HCT116 (cell line): ENCODE data around the gene ASCL5. TPM values are rescaled to one million over a fixed set of nuclear protein-coding genes. Genes with fewer than 3 reads are reported as not detected.
A peak's percentile ranks its signal among the peaks of the same experiment; 100 is the strongest.

ENCODE experiments used
- ATAC-seq: fragments of 200-7000 bp; cut with Tn5 transposase; 2 replicates; pipeline ENCODE4 v1.9.1; 2020; ENCODE audit warnings: mild to moderate bottlenecking, moderate library complexity
- BruUV-seq: library from RNA; stranded (reverse); fragments of 400-500 nt; replicated peaks from 2 replicates; lab custom pipeline; 2021; lab: Mats Ljungman, UMichigan
- CTCF ChIA-PET: fragments of 300-600 bp; sonication (Branson Sonifier 250); formaldehyde crosslinking; loops from one replicate; lab custom pipeline; 2021; ENCODE audit warnings: antibody characterized with exemption; lab: Charles Lee
- POLR2A ChIA-PET: fragments of 300-600, 350-600 bp; sonication (Branson Sonifier 250); formaldehyde crosslinking; loops from one replicate; lab custom pipeline; 2021; ENCODE audit warnings: antibody characterized with exemption; lab: Charles Lee
- RAD21 ChIA-PET, 2 experiments: fragments of 300-600 bp; sonication (Branson Sonifier 250); formaldehyde crosslinking; loops; one replicate each; lab custom pipeline; 2023; ENCODE audit warnings: low total read pairs in 2 of 2; ENCODE audit not compliant: uncharacterized antibody in 2 of 2, unreplicated experiment in 2 of 2, low non-redundant PET in 1 of 2; lab: Charles Lee
- DNase-seq: peaks from one replicate; pipeline ENCODE4 v3.0.0-alpha.2; 2010; ENCODE audit warnings: low read depth, low spot score
- H2AFZ ChIP-seq: fragments of 200-600 bp; shearing (Covaris generic), sonication (generic); 2 replicates; pipeline ENCODE4 v1.6.1; 2017; ENCODE audit warnings: low read depth, mixed run types, mixed read lengths, antibody characterized with exemption, low read length; ENCODE audit not compliant: poor library complexity, severe bottlenecking
- H3K27ac ChIP-seq: 2 replicates; pipeline ENCODE4 v1.5.1; 2012; ENCODE audit warnings: low read depth, low read length
- H3K27me3 ChIP-seq: fragments of 200-600 bp; sonication (generic); 2 replicates; pipeline ENCODE4 v1.6.1; 2016; ENCODE audit warnings: mixed run types, low read length, mixed read lengths; ENCODE audit not compliant: insufficient read depth
- H3K36me3 ChIP-seq, 2 experiments: fragments of 200-500 bp in 1 of 2; fragments of 200-600 bp in 1 of 2; sonication (Bioruptor generic) in 1 of 2; sonication (generic) in 1 of 2; 2 replicates each; pipeline versions ENCODE4 v1.5.1 to v1.6.1; 2014 to 2016; ENCODE audit warnings: low read length in 2 of 2, inconsistent platforms in 1 of 2, mixed read lengths in 1 of 2, mixed run types in 1 of 2; ENCODE audit not compliant: insufficient read depth in 2 of 2, control insufficient read depth in 1 of 2
- H3K4me1 ChIP-seq, 2 experiments: fragments of 200-600 bp in 1 of 2; sonication (generic) in 1 of 2; 2 replicates each; pipeline versions ENCODE4 v1.5.1 to v1.6.1; 2012 to 2017; ENCODE audit warnings: low read length in 2 of 2, inconsistent platforms in 1 of 2, mild to moderate bottlenecking in 1 of 2, mixed read lengths in 1 of 2, mixed run types in 1 of 2, moderate library complexity in 1 of 2; ENCODE audit not compliant: insufficient read depth in 2 of 2, control insufficient read depth in 1 of 2
- H3K4me2 ChIP-seq: fragments of 200-600 bp; sonication (generic); 2 replicates; pipeline ENCODE4 v1.6.1; 2017; ENCODE audit warnings: mixed run types, low read length, mixed read lengths
- H3K4me3 ChIP-seq, 2 experiments: fragments of 200-600 bp in 1 of 2; sonication (generic) in 1 of 2; replicated peaks in 1 of 2; 2 replicates each; pipeline ENCODE4 v1.5.1; 2011 to 2016; ENCODE audit warnings: low read length in 2 of 2, control low read depth in 1 of 2, low read depth in 1 of 2, mild to moderate bottlenecking in 1 of 2, mixed read lengths in 1 of 2, mixed run types in 1 of 2
- H3K79me2 ChIP-seq: fragments of 200-600 bp; sonication (generic); 2 replicates; pipeline ENCODE4 v1.6.1; 2017; ENCODE audit warnings: mild to moderate bottlenecking, mixed run types, low read length, moderate library complexity, mixed read lengths; ENCODE audit not compliant: insufficient read depth
- H3K9ac ChIP-seq: fragments of 200-600 bp; sonication (generic); 2 replicates; pipeline ENCODE4 v1.6.1; 2016; ENCODE audit warnings: low read length, mixed read lengths
- H3K9me2 ChIP-seq: fragments of 200-600 bp; sonication (generic), shearing (Covaris generic); 2 replicates; pipeline ENCODE4 v1.6.1; 2017; ENCODE audit warnings: mixed run types, mild to moderate bottlenecking, moderate library complexity; ENCODE audit not compliant: insufficient read depth
- H3K9me3 ChIP-seq, 2 experiments: fragments of 200-500 bp in 1 of 2; fragments of 200-600 bp in 1 of 2; sonication (Bioruptor generic) in 1 of 2; sonication (generic) in 1 of 2; 2 replicates each; pipeline ENCODE4 v1.6.1; 2014 to 2017; ENCODE audit warnings: low read length in 2 of 2, mixed read lengths in 2 of 2, inconsistent platforms in 1 of 2, low read depth in 1 of 2, mild to moderate bottlenecking in 1 of 2, mixed run types in 1 of 2, moderate library complexity in 1 of 2; ENCODE audit not compliant: control insufficient read depth in 1 of 2, insufficient read depth in 1 of 2
- H4K20me1 ChIP-seq: fragments of 200-600 bp; sonication (generic), shearing (Covaris generic); 2 replicates; pipeline ENCODE4 v1.6.1; 2017; ENCODE audit warnings: mixed run types, mild to moderate bottlenecking, moderate library complexity; ENCODE audit not compliant: insufficient read depth
- ATF3 ChIP-seq: IDR thresholded peaks from 2 replicates; pipeline ENCODE4 v1.6.1; 2012
- CEBPB ChIP-seq: IDR thresholded peaks from 2 replicates; pipeline ENCODE4 v1.6.1; 2012; ENCODE audit warnings: low read depth
- CTCF ChIP-seq, 3 experiments: fragments of 200-600 bp in 1 of 3; sonication (generic) in 1 of 3; IDR thresholded peaks in 2 of 3; conservative IDR thresholded peaks in 1 of 3; 2 replicates each; pipeline ENCODE4 v1.5.1; 2012 to 2017; ENCODE audit warnings: low read depth in 2 of 3, low read length in 2 of 3, antibody characterized with exemption in 1 of 3, borderline replicate concordance in 1 of 3, control low read depth in 1 of 3, mild to moderate bottlenecking in 1 of 3, mixed read lengths in 1 of 3, mixed run types in 1 of 3, moderate library complexity in 1 of 3; ENCODE audit not compliant: insufficient read depth in 1 of 3
- EGR1 ChIP-seq: IDR thresholded peaks from 2 replicates; pipeline ENCODE4 v1.6.1; 2012; ENCODE audit warnings: low read depth
- EZH2 ChIP-seq: fragments of 200-600 bp; sonication (generic); IDR thresholded peaks from 2 replicates; pipeline ENCODE4 v1.6.1; 2017; ENCODE audit warnings: antibody characterized with exemption, mixed run types
- FOSL1 ChIP-seq: IDR thresholded peaks from 2 replicates; pipeline ENCODE4 v1.6.1; 2012; ENCODE audit warnings: low read depth
- POLR2A ChIP-seq: IDR thresholded peaks from 2 replicates; pipeline ENCODE4 v1.7.0; 2011; ENCODE audit warnings: borderline replicate concordance; ENCODE audit not compliant: insufficient read depth, insufficient read length; ENCODE audit errors: extremely low read depth
- POLR2AphosphoS5 ChIP-seq: IDR thresholded peaks from 2 replicates; pipeline ENCODE4 v1.6.1; 2011; ENCODE audit warnings: mild to moderate bottlenecking, low read depth, low read length, moderate library complexity
- SIN3A ChIP-seq: IDR thresholded peaks from 2 replicates; pipeline ENCODE4 v1.6.1; 2012; ENCODE audit warnings: low read depth
- YY1 ChIP-seq: IDR thresholded peaks from 2 replicates; pipeline ENCODE4 v1.6.1; 2011; ENCODE audit warnings: low read length, low read depth, moderate library complexity, mild to moderate bottlenecking; ENCODE audit not compliant: insufficient replicate concordance; ENCODE audit errors: extremely low read depth
- ZFX ChIP-seq: fragments of 450-650 bp; IDR thresholded peaks from 2 replicates; pipeline ENCODE4 v1.6.1; 2017
- ZNF274 ChIP-seq: fragments of 200-500 bp; sonication (Bioruptor generic); IDR thresholded peaks from 2 replicates; pipeline ENCODE4 v1.6.1; 2014; ENCODE audit warnings: mild to moderate bottlenecking, low read depth, low read length, inconsistent platforms
- intact Hi-C: fragments of 100-400 bp; cut with micrococcal nuclease; formaldehyde crosslinking; loops from 2 replicates; pipeline ENCODE4 v1.10.0; 2022
- total RNA-seq: library from RNA; stranded (reverse); gene quantifications from one replicate; pipeline ENCODE4 v1.2.1, GENCODE V29; 2021; ENCODE audit not compliant: unreplicated experiment

The ASCL5 gene
- total RNA-seq, 1 experiment from 2014 or later, result 0.15 TPM

- H3K4me1 ChIP-seq, result peaks cover 9 to 16% of the 10 kb centered on the region in 2 experiments
- H3K27me3 ChIP-seq, result no peaks in the 10 kb centered on the region
- H3K9ac ChIP-seq, result peak overlapping the region; percentile 69; the same call in 1 of the 2 replicates
- TF ChIP-seq CTCF (IDR thresholded peaks at IDR 0.05 in 2 of 3, conservative IDR thresholded peaks at IDR 0.05 in 1 of 3; ENCODE audit: borderline replicate concordance in 1 of 3, insufficient read depth in 1 of 3, low read depth in 2 of 3, low read length in 2 of 3), result no peak
- no peak for TF ChIP-seq EZH2
- TF ChIP-seq YY1, result no peak
- TF ChIP-seq POLR2AphosphoS5, result no peak
- no peak for TF ChIP-seq SIN3A
- TF ChIP-seq ZFX, result no peak
- no peak for TF ChIP-seq ZNF274
- TF ChIP-seq FOSL1, result no peak
- TF ChIP-seq EGR1, result no peak
- no peak for TF ChIP-seq POLR2A
- TF ChIP-seq CEBPB, result no peak
- TF ChIP-seq ATF3, result no peak
- ATAC-seq (no peak), DNase-seq (no peak)
- ChIA-PET CTCF (interaction anchor here (1.0 to 1.1 kb wide), 2 partner anchors 16 to 53 kb away, joined by 3 read pairs; partner anchors contain the start of gene TMEM9), POLR2A (interaction anchor here (1.2 kb wide), 1 partner anchor 16 kb away, joined by 6 read pairs; the partner anchor contains the start of gene TMEM9), RAD21 (no interaction called here)
- no peaks in the 10 kb centered on the region for H3K9me2 ChIP-seq
- H3K79me2 ChIP-seq, result no peaks in the 10 kb centered on the region
- no peak overlapping the region for H3K27ac ChIP-seq
- peak overlapping the region; percentile 91 for H2AFZ ChIP-seq
- peak overlapping the region; percentile 96 for H3K4me2 ChIP-seq
- no peaks in the 10 kb centered on the region for H3K9me3 ChIP-seq
- intact Hi-C loops, result loop anchor here (2.0 kb wide), 1 partner anchor 43 kb away; the partner anchor contains the start of gene ASCL5
- BruUV-seq, result TSS peak; percentile 80
- no peaks in the 10 kb centered on the region for H4K20me1 ChIP-seq
- H3K4me3 ChIP-seq, result peak overlapping the region; percentile 61 to 68
- no peaks in the 10 kb centered on the region for H3K36me3 ChIP-seq
Measured at GRCh38 chr1:201169971-201170532, 43.1 kb upstream of the ASCL5 start.
